Naive B cell (primary cell): Measurements from ENCODE around the gene CSRNP3. TPM values are rescaled to one million over a fixed set of nuclear protein-coding genes. Genes with fewer than 3 reads are reported as not detected.

Experiments
- ATAC-seq, 2 donors: fragments of 150-1000 bp; cut with Tn5 transposase; 2 replicates each; pipeline ENCODE4 v1.10.0; 2021; ENCODE audit warnings: low read depth in 2 of 2, mild to moderate bottlenecking in 2 of 2, moderate library complexity in 2 of 2
- DNase-seq: peaks from one replicate; pipeline ENCODE4 v3.0.0; 2022
- H3K27ac Mint-ChIP-seq, 6 donors: one replicate each; pipeline ENCODE4 v1.8.0; 2020 to 2022; ENCODE audit warnings: mild to moderate bottlenecking in 6 of 6, mixed read lengths in 6 of 6, moderate library complexity in 5 of 6, inconsistent platforms in 2 of 6
- H3K27me3 Mint-ChIP-seq, 3 donors: one replicate each; pipeline ENCODE4 v1.8.0; 2021 to 2022; ENCODE audit warnings: mixed read lengths in 3 of 3, mild to moderate bottlenecking in 1 of 3
- H3K36me3 Mint-ChIP-seq, 2 donors: one replicate each; pipeline ENCODE4 v1.8.0; 2020 to 2022; ENCODE audit warnings: mixed read lengths in 2 of 2, inconsistent platforms in 1 of 2, mild to moderate bottlenecking in 1 of 2
- H3K4me1 Mint-ChIP-seq, 3 donors: one replicate each; pipeline ENCODE4 v1.8.0; 2020 to 2022; ENCODE audit warnings: mixed read lengths in 3 of 3, inconsistent platforms in 1 of 3, mild to moderate bottlenecking in 1 of 3, moderate library complexity in 1 of 3
- H3K4me3 Mint-ChIP-seq, 8 donors: one replicate each; pipeline ENCODE4 v1.8.0; 2020 to 2022; ENCODE audit warnings: mild to moderate bottlenecking in 8 of 8, mixed read lengths in 8 of 8, moderate library complexity in 8 of 8, inconsistent platforms in 2 of 8
- H3K9me3 Mint-ChIP-seq, 7 donors: one replicate each; pipeline ENCODE4 v1.8.0; 2020 to 2022; ENCODE audit warnings: mixed read lengths in 7 of 7, mild to moderate bottlenecking in 5 of 7, inconsistent platforms in 2 of 7, moderate library complexity in 1 of 7
- polyA plus RNA-seq, 6 donors: library from polyadenylated mRNA; unstranded; fragments of 300-500 nt; fragmentation: Illumina TruSeq; gene quantifications; one replicate each; pipeline ENCODE4 v1.2.3, GENCODE V29; 2021; ENCODE audit warnings: low read depth in 6 of 6

CSRNP3 gene
- polyA plus RNA-seq, 6 donors from 2014 or later: not detected

DNA sequence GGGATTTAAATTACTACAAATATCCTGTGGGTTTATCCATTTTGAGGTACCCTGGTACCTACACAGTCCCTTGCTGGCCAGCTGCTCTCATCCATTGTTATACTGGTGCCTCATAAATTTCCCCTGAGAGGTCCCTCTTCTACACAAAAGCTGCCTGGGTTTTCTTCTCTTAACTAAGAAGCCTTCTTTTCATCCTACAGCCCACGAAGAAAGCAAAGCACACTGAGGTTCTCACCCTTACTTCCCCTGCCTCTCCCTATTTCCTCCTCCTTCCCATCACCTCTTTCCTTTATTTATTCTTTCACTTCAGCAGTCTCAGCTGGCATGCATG lies 154.9 kb downstream of the CSRNP3 start:
- peaks cover 0 to 4% (median 0%) of the 10 kb centered on the region in 3 donors for H3K4me1 Mint-ChIP-seq
- H3K36me3 Mint-ChIP-seq: no peaks in the 10 kb centered on the region
- ATAC-seq: no peak
- H3K27me3 Mint-ChIP-seq: peaks cover 0 to 7% (median 5%) of the 10 kb centered on the region in 3 donors
- no peak overlapping the region for H3K4me3 Mint-ChIP-seq
- H3K9me3 Mint-ChIP-seq: no peaks in the 10 kb centered on the region
- no peak overlapping the region for H3K27ac Mint-ChIP-seq
- no peak for DNase-seq

- H3K27ac Mint-ChIP-seq: no peak overlapping the region
- no peaks in the 10 kb centered on the region for H3K36me3 Mint-ChIP-seq
- peaks cover 0 to 4% (median 0%) of the 10 kb centered on the region in 3 donors for H3K4me1 Mint-ChIP-seq
- ATAC-seq: no peak
- peaks cover 3 to 16% (median 5%) of the 10 kb centered on the region in 3 donors for H3K27me3 Mint-ChIP-seq
- H3K4me3 Mint-ChIP-seq: no peak overlapping the region
- no peak for DNase-seq
- no peaks in the 10 kb centered on the region for H3K9me3 Mint-ChIP-seq
Measured at GRCh38 chr2:165627470-165627869, 158.0 kb downstream of the CSRNP3 start.

DNA sequence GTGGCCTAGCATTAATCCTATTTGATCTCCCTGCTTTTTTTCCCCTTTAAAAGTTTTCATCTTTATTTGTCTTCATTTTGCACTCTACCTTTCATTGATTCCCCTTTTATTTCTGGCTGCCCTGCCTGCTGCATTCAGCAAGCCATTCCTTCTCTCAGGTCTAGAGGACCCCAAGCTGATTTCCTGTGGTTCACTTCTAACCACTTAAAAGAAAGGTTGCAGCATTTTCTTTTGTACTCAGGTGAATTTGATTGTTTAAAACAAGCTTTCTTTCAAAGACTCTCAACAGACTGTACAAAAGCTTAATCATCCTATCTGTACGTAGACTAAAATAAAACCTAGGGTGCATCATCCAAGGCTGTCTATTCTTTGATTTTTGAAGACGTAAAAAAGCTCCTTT lies 160.3 kb downstream of the CSRNP3 start:
- no peak overlapping the region for H3K27ac Mint-ChIP-seq
- H3K27me3 Mint-ChIP-seq: peaks cover 0 to 10% (median 3%) of the 10 kb centered on the region in 3 donors
- H3K9me3 Mint-ChIP-seq: no peaks in the 10 kb centered on the region
- DNase-seq (no peak), ATAC-seq (no peak)
- H3K4me3 Mint-ChIP-seq: no peak overlapping the region
- H3K4me1 Mint-ChIP-seq: no peaks in the 10 kb centered on the region
- no peaks in the 10 kb centered on the region for H3K36me3 Mint-ChIP-seq

GRCh38 chr2:165630236-165630635 lies 160.7 kb downstream of the CSRNP3 start:
- no peak for ATAC-seq
- H3K27ac Mint-ChIP-seq: no peak overlapping the region

DNA sequence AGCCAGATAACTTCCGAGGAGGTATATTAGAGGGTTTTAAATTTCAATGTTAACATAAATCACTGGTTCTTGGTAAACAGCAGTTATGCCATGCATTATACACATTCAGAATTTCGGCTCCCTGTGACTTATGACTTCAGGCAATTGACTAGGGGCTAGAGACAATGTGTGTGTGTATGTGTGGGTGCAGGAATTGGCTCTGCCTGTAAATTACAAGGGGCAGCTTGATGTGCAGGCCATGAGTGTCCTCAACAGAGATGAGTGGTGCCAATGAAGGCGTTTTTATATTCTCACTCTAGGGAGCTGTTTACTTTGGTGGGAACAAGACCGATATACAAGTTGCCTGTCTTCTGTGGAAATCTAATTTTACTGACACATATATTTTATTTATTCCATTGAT lies 161.6 kb downstream of the CSRNP3 start:
- Mint-ChIP-seq H3K27me3 (peaks cover 0 to 9% (median 3%) of the 10 kb centered on the region in 3 donors), H3K27ac (no peak overlapping the region), H3K36me3 (no peaks in the 10 kb centered on the region), H3K9me3 (no peaks in the 10 kb centered on the region), H3K4me3 (no peak overlapping the region), H3K4me1 (no peaks in the 10 kb centered on the region)
- no peak for ATAC-seq
- DNase-seq: no peak

More at GRCh38 chr2:165630236-165630635, 160.7 kb downstream of the CSRNP3 start:
- H3K4me1 Mint-ChIP-seq: no peaks in the 10 kb centered on the region
- no peaks in the 10 kb centered on the region for H3K36me3 Mint-ChIP-seq
- no peak for DNase-seq
- no peaks in the 10 kb centered on the region for H3K9me3 Mint-ChIP-seq
- no peak overlapping the region for H3K4me3 Mint-ChIP-seq
- H3K27me3 Mint-ChIP-seq: peaks cover 0 to 9% (median 3%) of the 10 kb centered on the region in 3 donors

GRCh38 chr2:165632594-165632993 lies 163.1 kb downstream of the CSRNP3 start:
- no peak for ATAC-seq
- Mint-ChIP-seq H3K27me3 (peaks cover 0 to 9% (median 3%) of the 10 kb centered on the region in 3 donors), H3K4me1 (no peaks in the 10 kb centered on the region), H3K27ac (no peak overlapping the region), H3K9me3 (no peaks in the 10 kb centered on the region), H3K4me3 (no peak overlapping the region), H3K36me3 (no peaks in the 10 kb centered on the region)
- DNase-seq: no peak

GRCh38 chr2:165633431-165633830 lies 163.9 kb downstream of the CSRNP3 start:
- Mint-ChIP-seq H3K27me3 (peaks cover 0 to 9% (median 3%) of the 10 kb centered on the region in 3 donors), H3K27ac (peak overlapping the region in 1 of 6 donors; percentile 59)

DNA sequence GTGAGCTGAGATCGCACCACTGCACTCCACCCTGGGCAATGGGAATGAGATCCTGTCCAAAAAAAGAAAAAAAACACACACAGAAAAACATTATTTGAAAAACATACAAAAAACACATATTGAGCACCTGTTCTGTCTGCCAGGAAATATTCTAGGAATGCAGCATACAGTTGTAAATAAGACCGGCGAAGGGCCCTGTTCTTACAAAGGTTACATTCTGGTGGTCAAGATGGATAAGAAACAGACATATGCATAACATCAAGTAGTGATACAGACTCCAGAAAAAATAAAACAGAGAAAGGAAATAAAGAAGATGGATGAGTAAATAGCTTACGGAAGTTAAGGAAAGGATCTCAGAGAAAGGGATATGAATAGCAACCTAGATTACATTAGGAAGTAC lies 164.8 kb downstream of the CSRNP3 start:
- Mint-ChIP-seq H3K9me3 (no peaks in the 10 kb centered on the region), H3K4me1 (no peaks in the 10 kb centered on the region), H3K27me3 (peaks cover 0 to 9% (median 3%) of the 10 kb centered on the region in 3 donors), H3K36me3 (no peaks in the 10 kb centered on the region), H3K4me3 (no peak overlapping the region), H3K27ac (no peak overlapping the region)
- ATAC-seq: no peak
- DNase-seq: no peak

More at GRCh38 chr2:165633431-165633830, 163.9 kb downstream of the CSRNP3 start:
- no peaks in the 10 kb centered on the region for H3K36me3 Mint-ChIP-seq
- H3K9me3 Mint-ChIP-seq: no peaks in the 10 kb centered on the region
- DNase-seq (no peak), ATAC-seq (no peak)
- no peaks in the 10 kb centered on the region for H3K4me1 Mint-ChIP-seq
- no peak overlapping the region for H3K4me3 Mint-ChIP-seq

GRCh38 chr2:165634855-165635254 lies 165.4 kb downstream of the CSRNP3 start:
- Mint-ChIP-seq H3K4me1 (no peaks in the 10 kb centered on the region), H3K9me3 (no peaks in the 10 kb centered on the region), H3K4me3 (no peak overlapping the region), H3K36me3 (no peaks in the 10 kb centered on the region), H3K27ac (no peak overlapping the region), H3K27me3 (peaks cover 0 to 9% (median 3%) of the 10 kb centered on the region in 3 donors)
- DNase-seq (no peak), ATAC-seq (no peak)

DNA sequence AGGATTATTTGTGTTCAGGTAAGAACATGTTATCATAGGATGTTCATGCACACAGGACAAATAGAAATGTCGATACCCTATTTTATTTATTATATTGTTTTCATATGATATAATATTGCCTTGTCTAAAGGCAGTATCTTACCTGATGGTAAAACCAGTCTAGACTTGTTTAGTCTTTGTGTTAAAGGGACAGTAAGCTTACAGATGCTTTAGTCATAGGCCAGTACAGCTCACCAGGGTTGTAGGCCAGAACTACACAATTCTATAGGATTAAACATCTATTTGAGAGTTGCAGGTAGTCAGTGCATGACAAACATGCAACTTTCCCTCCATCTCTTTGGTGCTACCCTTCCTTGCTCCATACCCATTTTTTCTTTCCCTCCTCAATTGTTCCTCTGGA lies 166.0 kb downstream of the CSRNP3 start:
- Mint-ChIP-seq H3K9me3 (no peaks in the 10 kb centered on the region), H3K36me3 (no peaks in the 10 kb centered on the region), H3K27ac (no peak overlapping the region), H3K4me1 (no peaks in the 10 kb centered on the region), H3K4me3 (no peak overlapping the region), H3K27me3 (peaks cover 0 to 3% (median under 1%) of the 10 kb centered on the region in 3 donors)
- ATAC-seq (no peak), DNase-seq (no peak)

DNA sequence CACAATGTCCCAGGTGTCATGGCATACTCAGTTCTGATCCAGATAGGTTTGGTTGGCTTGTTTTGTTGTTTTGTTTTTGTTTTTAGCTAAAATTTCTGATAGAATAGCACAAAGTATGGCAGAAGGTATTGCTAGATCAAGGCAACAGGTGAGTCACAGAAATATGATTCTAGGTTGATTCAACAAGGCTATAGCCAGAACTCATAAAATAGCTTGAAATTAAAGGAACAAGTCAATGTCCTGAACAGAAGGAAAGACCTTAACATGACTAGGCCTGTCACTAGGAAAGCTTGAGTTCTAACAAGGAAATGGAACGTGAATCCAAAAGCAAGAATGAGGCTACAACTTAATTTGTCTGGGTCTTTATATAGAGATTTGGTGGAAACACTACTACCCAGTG lies 167.5 kb downstream of the CSRNP3 start:
- no peaks in the 10 kb centered on the region for H3K9me3 Mint-ChIP-seq
- H3K27ac Mint-ChIP-seq: no peak overlapping the region
- ATAC-seq (no peak), DNase-seq (no peak)
- no peak overlapping the region for H3K4me3 Mint-ChIP-seq
- no peaks in the 10 kb centered on the region for H3K4me1 Mint-ChIP-seq
- no peaks in the 10 kb centered on the region for H3K36me3 Mint-ChIP-seq
- H3K27me3 Mint-ChIP-seq: no peaks in the 10 kb centered on the region

- Mint-ChIP-seq H3K4me1 (no peaks in the 10 kb centered on the region), H3K27me3 (no peaks in the 10 kb centered on the region), H3K27ac (no peak overlapping the region), H3K9me3 (no peaks in the 10 kb centered on the region), H3K36me3 (no peaks in the 10 kb centered on the region), H3K4me3 (no peak overlapping the region)
- DNase-seq: no peak
- no peak for ATAC-seq
Measured at GRCh38 chr2:165637396-165637795, 167.9 kb downstream of the CSRNP3 start.

DNA sequence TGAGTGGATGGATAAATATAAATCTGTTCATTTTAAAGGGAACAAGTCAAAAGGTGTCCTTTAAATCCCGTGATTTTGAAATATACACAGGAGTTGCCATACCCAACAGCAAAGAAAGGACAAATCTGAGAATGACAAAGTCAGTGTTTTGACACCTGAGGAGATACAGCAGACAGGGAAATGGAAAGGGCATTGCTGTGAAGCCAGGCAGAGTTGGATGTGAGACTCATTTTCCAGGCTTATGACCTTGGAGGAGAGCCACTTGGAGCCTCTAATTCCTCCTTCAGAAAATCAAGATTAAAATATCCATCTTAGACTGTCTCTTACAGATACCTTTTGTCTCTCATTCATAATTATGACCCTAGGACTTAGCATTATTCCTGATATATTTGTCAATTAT lies 170.0 kb downstream of the CSRNP3 start:
- DNase-seq (no peak), ATAC-seq (no peak)
- Mint-ChIP-seq H3K4me1 (no peaks in the 10 kb centered on the region), H3K36me3 (no peaks in the 10 kb centered on the region), H3K27me3 (no peaks in the 10 kb centered on the region), H3K27ac (no peak overlapping the region), H3K4me3 (no peak overlapping the region), H3K9me3 (no peaks in the 10 kb centered on the region)

DNA sequence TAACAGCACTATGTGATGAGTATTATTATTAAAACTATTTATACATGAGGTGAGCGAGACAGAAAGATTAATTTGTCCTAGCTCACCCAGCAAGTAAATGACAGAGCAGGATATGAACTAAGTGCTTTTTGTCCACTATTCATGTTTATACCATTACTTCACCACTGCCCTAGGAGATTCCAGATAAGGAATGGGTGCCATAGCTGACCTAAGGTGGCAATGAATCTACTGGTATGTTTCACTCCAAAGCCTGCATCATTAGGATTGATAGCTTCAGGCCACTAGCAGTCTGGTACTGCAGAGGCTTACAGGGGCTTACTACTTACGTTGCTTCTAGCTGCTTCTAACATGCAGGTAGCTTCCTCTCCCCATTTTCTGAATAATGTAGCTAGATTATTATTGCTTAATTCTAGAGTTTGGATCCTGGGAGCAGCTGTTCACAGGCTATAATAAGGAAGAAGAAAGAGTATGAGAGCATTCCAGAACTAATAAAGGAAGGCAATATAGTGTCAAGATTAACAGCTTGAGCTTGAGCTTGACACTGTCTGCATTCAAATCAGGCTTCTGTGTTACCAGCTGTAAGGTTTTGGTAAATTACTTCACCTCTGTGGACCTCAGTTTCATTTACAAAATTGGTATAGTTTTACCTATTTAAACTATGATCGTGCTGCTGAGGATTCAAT lies 170.9 kb downstream of the CSRNP3 start:
- no peaks in the 10 kb centered on the region for H3K27me3 Mint-ChIP-seq
- no peak for ATAC-seq
- H3K4me1 Mint-ChIP-seq: no peaks in the 10 kb centered on the region
- no peak for DNase-seq
- H3K9me3 Mint-ChIP-seq: peaks cover 0 to 8% (median 3%) of the 10 kb centered on the region in 7 donors
- H3K4me3 Mint-ChIP-seq: no peak overlapping the region
- H3K27ac Mint-ChIP-seq: no peak overlapping the region
- no peaks in the 10 kb centered on the region for H3K36me3 Mint-ChIP-seq
